HG03354 (cell line): ENCODE data around the gene HAS3.

Experiments used
- ATAC-seq: cut with Tn5 transposase; IDR thresholded peaks from one replicate; pipeline ENCODE4 v1.9.1; 2021; ENCODE audit warnings: mild to moderate bottlenecking; ENCODE audit not compliant: unreplicated experiment, poor library complexity, severe bottlenecking

Gene HAS3

DNA sequence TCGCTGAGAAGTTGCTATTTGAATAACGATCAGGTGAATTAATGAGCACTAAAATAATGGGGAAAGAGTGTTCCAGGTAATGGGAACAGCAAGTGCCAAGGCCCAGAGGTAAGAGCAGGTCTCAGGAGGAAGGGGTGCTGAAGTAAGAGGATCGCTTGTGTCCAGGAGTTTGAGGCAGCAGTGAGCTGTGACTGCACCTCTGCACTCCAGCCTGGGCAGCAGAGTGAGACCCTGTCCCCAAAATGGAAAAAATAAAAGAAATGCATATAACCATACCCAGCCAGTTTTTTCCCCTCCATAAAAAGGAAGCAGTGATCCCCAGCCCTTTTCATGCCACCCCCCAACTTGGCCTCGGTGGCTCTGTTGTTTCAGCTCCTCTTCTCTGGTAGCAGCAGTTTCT lies 16.8 kb upstream of the HAS3 start:
- ATAC-seq, result no peak

DNA sequence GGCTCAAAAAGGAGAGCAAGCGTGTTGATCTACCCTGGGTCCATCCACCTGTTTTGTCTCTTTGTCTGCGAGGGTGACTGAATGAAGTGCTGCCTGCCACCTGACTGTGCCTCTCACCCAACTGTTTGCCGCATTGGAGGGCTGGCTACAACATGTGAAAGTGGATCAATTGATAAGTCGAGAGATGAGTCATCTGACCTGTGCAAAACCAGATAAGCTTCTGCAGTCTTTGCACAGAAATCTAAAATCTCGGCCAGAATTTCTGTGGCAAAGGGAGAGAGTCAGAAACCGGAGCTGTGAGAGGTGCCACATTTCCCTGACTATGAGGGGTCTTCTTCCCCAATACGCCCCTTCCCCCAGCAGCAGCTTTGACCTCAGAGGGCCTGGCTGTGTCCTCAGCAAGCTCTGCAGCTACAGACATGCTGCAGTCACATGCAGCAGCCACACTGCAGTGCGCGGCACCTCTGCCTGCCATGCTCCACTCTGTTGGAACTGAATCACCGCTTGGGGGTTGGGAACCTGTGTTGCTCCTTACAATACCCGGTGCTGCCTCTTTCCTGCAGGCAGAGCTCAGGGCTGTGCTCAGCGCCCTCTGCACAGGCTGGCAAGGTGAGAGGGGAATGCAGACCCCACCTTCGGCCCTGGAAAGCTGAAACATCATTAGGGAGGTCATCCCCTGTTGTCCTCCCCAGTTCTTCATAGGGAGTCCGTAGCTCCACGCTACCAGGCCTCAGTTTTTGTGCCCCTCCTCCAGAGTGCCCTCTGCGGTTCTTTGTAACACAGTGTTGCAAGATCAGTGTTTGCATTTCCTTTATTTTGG lies 16.2 kb upstream of the HAS3 start:
- no peak for ATAC-seq

- no peak for ATAC-seq
Observed at GRCh38 chr16:69093974-69094373, 11.5 kb upstream of the HAS3 start.

DNA sequence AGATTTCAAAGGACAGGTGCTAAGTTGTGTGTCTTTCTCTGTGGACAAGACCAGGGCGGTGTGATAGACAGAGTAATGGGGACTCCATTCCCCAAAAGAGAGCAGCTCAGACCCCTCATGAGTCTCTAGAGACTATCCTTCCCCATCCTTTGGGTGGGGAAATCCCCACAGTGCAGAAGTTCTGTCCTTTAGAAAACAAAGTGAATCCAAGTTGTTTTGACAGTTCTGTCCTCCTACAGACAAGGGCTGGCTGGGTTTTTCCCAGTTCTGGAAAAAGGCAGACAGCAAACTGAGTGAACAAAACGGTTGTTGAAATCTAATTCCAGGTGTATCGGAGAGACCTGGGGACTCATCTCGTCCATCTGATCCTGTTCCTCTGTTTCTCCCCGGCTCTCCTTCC lies 11.0 kb upstream of the HAS3 start:
- no peak for ATAC-seq

- no peak for ATAC-seq
Observed at GRCh38 chr16:69095193-69095592, 10.3 kb upstream of the HAS3 start.

GRCh38 chr16:69100071-69100691 lies 5.3 kb upstream of the HAS3 start:
- ATAC-seq, result no peak

- ATAC-seq, result no peak
Observed at GRCh38 chr16:69106491-69107315, 1.2 kb downstream of the HAS3 start.

GRCh38 chr16:69107316-69107962 lies 2.0 kb downstream of the HAS3 start:
- no peak for ATAC-seq

GRCh38 chr16:69108064-69108904 lies 2.8 kb downstream of the HAS3 start:
- no peak for ATAC-seq

- no peak for ATAC-seq
Observed at GRCh38 chr16:69108905-69109252, 3.4 kb downstream of the HAS3 start.

- no peak for ATAC-seq
Observed at GRCh38 chr16:69109486-69110270, 4.2 kb downstream of the HAS3 start.

GRCh38 chr16:69110406-69110805 lies 5.0 kb downstream of the HAS3 start:
- ATAC-seq, result no peak

- no peak for ATAC-seq
Observed at GRCh38 chr16:69111216-69111875, 5.9 kb downstream of the HAS3 start.

DNA sequence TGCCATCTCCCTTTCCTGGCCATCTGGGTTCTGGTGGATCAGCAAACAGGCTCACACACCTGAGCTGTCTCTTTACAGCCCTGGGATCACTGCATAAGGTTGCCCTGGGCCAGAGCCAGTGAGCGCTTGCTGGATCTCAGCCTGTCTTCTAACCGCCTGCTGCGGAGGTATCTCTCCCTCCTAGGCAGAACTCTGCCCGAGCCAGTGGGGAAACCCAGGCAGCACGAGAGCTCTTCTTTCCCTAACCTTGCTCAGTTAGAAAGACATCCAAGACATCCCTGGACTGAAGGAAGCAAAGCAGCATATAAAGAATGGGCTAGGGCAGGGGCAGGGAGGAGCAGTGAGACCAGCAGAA lies 6.4 kb downstream of the HAS3 start:
- no peak for ATAC-seq

- ATAC-seq, result peak; percentile 51
Observed at GRCh38 chr16:69112285-69113129, 7.1 kb downstream of the HAS3 start.

DNA sequence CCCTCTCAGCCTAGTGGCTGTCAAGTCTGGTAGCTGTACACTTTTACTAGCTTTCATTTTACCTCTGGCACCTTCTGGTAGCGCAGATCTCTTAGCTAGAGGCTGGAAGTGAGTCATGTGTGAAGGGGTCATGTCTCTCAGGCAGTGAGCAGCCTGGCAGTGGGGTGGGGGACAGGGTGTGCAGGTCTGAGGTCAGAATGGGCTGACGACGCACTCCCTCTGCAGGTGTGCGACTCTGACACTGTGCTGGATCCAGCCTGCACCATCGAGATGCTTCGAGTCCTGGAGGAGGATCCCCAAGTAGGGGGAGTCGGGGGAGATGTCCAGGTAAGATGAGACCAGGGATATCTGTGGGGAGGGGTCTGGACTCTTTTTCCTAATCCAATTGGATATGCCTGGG lies 7.8 kb downstream of the HAS3 start:
- no peak for ATAC-seq

- ATAC-seq, result no peak
Observed at GRCh38 chr16:69114346-69114975, 9.0 kb downstream of the HAS3 start.
